CD14-positive monocyte (primary cell): Measurements from ENCODE around the gene TKT. TPM values are rescaled to one million over a fixed set of nuclear protein-coding genes. Genes with fewer than 3 reads are reported as not detected.

Source experiments
- DNase-seq, 3 donors: peaks; one replicate each; pipeline ENCODE4 v3.0.0-alpha.2; 2011 to 2022
- H2AFZ ChIP-seq: 2 replicates; pipeline ENCODE4 v1.6.0; 2012; ENCODE audit warnings: mild to moderate bottlenecking, low read depth, low read length, inconsistent platforms; ENCODE audit not compliant: insufficient read depth, poor library complexity, severe bottlenecking
- H3K27ac ChIP-seq, 2 donors: 1 replicate in 1 of 2; 2 replicates in 1 of 2; pipeline ENCODE4 v1.5.1; 2012 to 2013; ENCODE audit warnings: low read length in 2 of 2, control low read depth in 1 of 2, inconsistent platforms in 1 of 2, low read depth in 1 of 2, mild to moderate bottlenecking in 1 of 2
- H3K27me3 ChIP-seq, 2 donors: one replicate each; pipeline versions ENCODE4 v1.6.0 to v1.6.1; 2011 to 2013; ENCODE audit warnings: low read length in 2 of 2; ENCODE audit not compliant: control insufficient read depth in 2 of 2, insufficient read depth in 2 of 2
- H3K36me3 ChIP-seq, 2 donors: replicated peaks in 1 of 2; 1 replicate in 1 of 2; 2 replicates in 1 of 2; pipeline versions ENCODE4 v1.5.1 to v1.6.1; 2012 to 2013; ENCODE audit warnings: low read length in 2 of 2, control low read depth in 1 of 2, inconsistent platforms in 1 of 2, mild to moderate bottlenecking in 1 of 2; ENCODE audit not compliant: insufficient read depth in 2 of 2, control insufficient read depth in 1 of 2
- H3K4me1 ChIP-seq, 2 donors: 1 replicate in 1 of 2; 2 replicates in 1 of 2; pipeline versions ENCODE4 v1.5.1 to v1.6.1; 2012 to 2013; ENCODE audit warnings: low read length in 2 of 2, control low read depth in 1 of 2, inconsistent platforms in 1 of 2, mild to moderate bottlenecking in 1 of 2, moderate library complexity in 1 of 2; ENCODE audit not compliant: insufficient read depth in 2 of 2, control insufficient read depth in 1 of 2
- H3K4me2 ChIP-seq: replicated peaks from 2 replicates; pipeline ENCODE3; 2012; ENCODE audit warnings: low read length, moderate library complexity, mild to moderate bottlenecking; ENCODE audit not compliant: poor library complexity, severe bottlenecking; ENCODE audit errors: extremely low read depth
- H3K4me3 ChIP-seq, 3 experiments: fragments of 200-600 bp in 1 of 3; sonication (generic) in 1 of 3; replicated peaks in 1 of 3; 1 replicate in 2 of 3; 2 replicates in 1 of 3; pipeline ENCODE4 v1.5.1; 2011 to 2013; ENCODE audit warnings: low read length in 3 of 3, mild to moderate bottlenecking in 3 of 3, control low read depth in 2 of 3, low read depth in 2 of 3, inconsistent platforms in 1 of 3, moderate library complexity in 1 of 3
- H3K79me2 ChIP-seq: 2 replicates; pipeline ENCODE4 v1.6.0; 2012; ENCODE audit warnings: mild to moderate bottlenecking, control low read depth, inconsistent platforms, low read length, moderate library complexity; ENCODE audit not compliant: insufficient read depth
- H3K9ac ChIP-seq: 2 replicates; pipeline ENCODE4 v1.6.0; 2017; ENCODE audit warnings: low read length, mild to moderate bottlenecking; ENCODE audit not compliant: insufficient read depth, poor library complexity, severe bottlenecking
- H3K9me3 ChIP-seq, 2 donors: replicated peaks in 1 of 2; 1 replicate in 1 of 2; 2 replicates in 1 of 2; pipeline versions ENCODE4 v1.5.1 to v1.6.1; 2012 to 2013; ENCODE audit warnings: low read length in 2 of 2, control low read depth in 1 of 2; ENCODE audit not compliant: control insufficient read depth in 1 of 2, insufficient read depth in 1 of 2
- H4K20me1 ChIP-seq: 2 replicates; pipeline ENCODE4 v1.6.0; 2012; ENCODE audit warnings: mild to moderate bottlenecking, low read length, control low read depth, moderate library complexity; ENCODE audit not compliant: insufficient read depth
- H3K27ac Mint-ChIP-seq, 7 donors: one replicate each; pipeline ENCODE4 v1.8.0; 2020; ENCODE audit warnings: mild to moderate bottlenecking in 7 of 7, mixed read lengths in 7 of 7, moderate library complexity in 6 of 7, inconsistent platforms in 2 of 7
- H3K27me3 Mint-ChIP-seq, 3 donors: one replicate each; pipeline ENCODE4 v1.8.0; 2021 to 2022; ENCODE audit warnings: low read depth in 3 of 3, mild to moderate bottlenecking in 3 of 3, mixed read lengths in 3 of 3, moderate library complexity in 3 of 3, inconsistent platforms in 1 of 3
- H3K36me3 Mint-ChIP-seq, 2 donors: one replicate each; pipeline ENCODE4 v1.8.0; 2020; ENCODE audit warnings: mixed read lengths in 2 of 2, inconsistent platforms in 1 of 2, mild to moderate bottlenecking in 1 of 2
- H3K4me1 Mint-ChIP-seq: one replicate; pipeline ENCODE4 v1.8.0; 2020; ENCODE audit warnings: mild to moderate bottlenecking, mixed read lengths
- H3K4me3 Mint-ChIP-seq, 2 donors: one replicate each; pipeline ENCODE4 v1.8.0; 2020; ENCODE audit warnings: mild to moderate bottlenecking in 2 of 2, mixed read lengths in 2 of 2, moderate library complexity in 1 of 2
- H3K9me3 Mint-ChIP-seq, 7 donors: one replicate each; pipeline ENCODE4 v1.8.0; 2020 to 2022; ENCODE audit warnings: mixed read lengths in 7 of 7, mild to moderate bottlenecking in 6 of 7, moderate library complexity in 6 of 7, inconsistent platforms in 2 of 7
- WGBS: methylation state at CpG from one replicate; pipeline ENCODE4 v1.1.5; 2013; ENCODE audit warnings: missing lambda C conversion rate; ENCODE audit not compliant: insufficient coverage; 5-methylcytosine and 5-hydroxymethylcytosine counted together
- intact Hi-C, 2 donors: fragments of 100-400 bp; cut with micrococcal nuclease; formaldehyde crosslinking; loops; one replicate each; pipeline versions ENCODE4 v1.15.0 to v1.15.1; 2023
- polyA plus RNA-seq, 3 donors: library from polyadenylated mRNA; depleted of rRNA in 1 of 3; unstranded in 2 of 3; stranded (reverse) in 1 of 3; fragments of 300-500 nt in 2 of 3; fragments of >200 nt in 1 of 3; fragmentation: Illumina TruSeq in 2 of 3; gene quantifications; 1 replicate in 2 of 3; 2 replicates in 1 of 3; pipeline ENCODE4 v1.2.3, GENCODE V29; 2012 to 2021
- TF ChIP-seq, protein P1 (sequence below): fragments of 200-600 bp; IDR thresholded peaks from one replicate; pipeline ENCODE4 v1.8.0; 2022; ENCODE audit warnings: antibody characterized with exemption, mild to moderate bottlenecking

The TKT gene
- polyA plus RNA-seq, 3 donors = 496 to 582 (median 562) TPM

DNA sequence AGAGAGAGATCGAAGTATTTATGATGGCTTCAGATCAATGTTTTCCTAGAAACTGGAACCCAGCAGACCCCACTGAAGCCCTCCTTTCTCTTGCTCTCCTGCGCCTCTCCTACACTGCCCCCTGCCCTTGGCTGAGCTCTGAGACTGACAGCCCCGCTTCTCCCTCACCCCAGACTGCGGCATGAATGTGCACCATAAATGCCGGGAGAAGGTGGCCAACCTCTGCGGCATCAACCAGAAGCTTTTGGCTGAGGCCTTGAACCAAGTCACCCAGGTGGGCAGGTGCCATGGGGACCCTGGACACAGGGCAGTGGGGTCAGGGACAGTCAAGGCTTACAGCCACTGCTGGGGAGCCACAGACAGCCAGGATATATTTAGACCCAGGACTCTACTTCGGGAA, 71.1 kb downstream of the TKT start:
- intact Hi-C loops = loop anchor here in 1 of 2 donors (5.0 kb wide), 1 partner anchor 52 kb away; the partner anchor contains the start of gene RFT1
- Histone ChIP-seq H4K20me1 (peaks cover 98% of the 10 kb centered on the region), H3K4me3 (no peak overlapping the region), H3K4me2 (no peak overlapping the region), H3K79me2 (peaks cover 91% of the 10 kb centered on the region), H3K27me3 (no peaks in the 10 kb centered on the region), H3K4me1 (peaks cover 17% of the 10 kb centered on the region in 2 donors), H3K36me3 (peaks cover 94 to 100% of the 10 kb centered on the region in 2 donors), H3K27ac (peak overlapping the region in 1 of 2 donors; percentile 4), H3K9ac (no peak overlapping the region), H3K9me3 (no peaks in the 10 kb centered on the region), H2AFZ (no peak overlapping the region)
- Mint-ChIP-seq H3K27ac (peak overlapping the region in 6 of 7 donors; percentile 12 to 79 (median 66)), H3K27me3 (no peaks in the 10 kb centered on the region), H3K36me3 (peaks cover 90 to 98% of the 10 kb centered on the region in 2 donors), H3K4me1 (peaks cover 18% of the 10 kb centered on the region), H3K4me3 (no peak overlapping the region), H3K9me3 (no peaks in the 10 kb centered on the region)
- TF ChIP-seq, protein P1, sequence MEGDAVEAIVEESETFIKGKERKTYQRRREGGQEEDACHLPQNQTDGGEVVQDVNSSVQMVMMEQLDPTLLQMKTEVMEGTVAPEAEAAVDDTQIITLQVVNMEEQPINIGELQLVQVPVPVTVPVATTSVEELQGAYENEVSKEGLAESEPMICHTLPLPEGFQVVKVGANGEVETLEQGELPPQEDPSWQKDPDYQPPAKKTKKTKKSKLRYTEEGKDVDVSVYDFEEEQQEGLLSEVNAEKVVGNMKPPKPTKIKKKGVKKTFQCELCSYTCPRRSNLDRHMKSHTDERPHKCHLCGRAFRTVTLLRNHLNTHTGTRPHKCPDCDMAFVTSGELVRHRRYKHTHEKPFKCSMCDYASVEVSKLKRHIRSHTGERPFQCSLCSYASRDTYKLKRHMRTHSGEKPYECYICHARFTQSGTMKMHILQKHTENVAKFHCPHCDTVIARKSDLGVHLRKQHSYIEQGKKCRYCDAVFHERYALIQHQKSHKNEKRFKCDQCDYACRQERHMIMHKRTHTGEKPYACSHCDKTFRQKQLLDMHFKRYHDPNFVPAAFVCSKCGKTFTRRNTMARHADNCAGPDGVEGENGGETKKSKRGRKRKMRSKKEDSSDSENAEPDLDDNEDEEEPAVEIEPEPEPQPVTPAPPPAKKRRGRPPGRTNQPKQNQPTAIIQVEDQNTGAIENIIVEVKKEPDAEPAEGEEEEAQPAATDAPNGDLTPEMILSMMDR = no peak
- 96% methylated on average over 6 of the region's 7 CpGs for WGBS
- no peak for DNase-seq

DNA sequence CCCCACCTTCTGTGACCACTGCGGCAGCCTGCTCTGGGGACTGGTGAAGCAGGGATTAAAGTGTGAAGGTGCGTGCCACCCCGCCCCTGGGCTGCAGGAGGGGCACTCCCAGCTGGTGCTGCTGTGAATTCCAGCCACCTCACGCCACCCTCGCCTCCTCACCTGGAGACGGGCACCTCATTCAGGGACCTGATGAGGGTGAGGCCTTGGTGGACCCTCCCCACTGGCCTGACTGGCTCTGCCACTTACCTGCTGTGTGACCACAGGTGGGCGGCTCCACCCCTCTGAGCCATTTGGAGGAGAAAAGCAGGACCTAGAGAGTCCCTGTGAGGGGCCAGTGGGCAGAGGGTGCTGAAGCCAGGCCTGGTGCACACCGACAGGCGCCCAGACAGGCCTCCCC, 72.3 kb downstream of the TKT start:
- H3K4me1 Mint-ChIP-seq = peaks cover 30% of the 10 kb centered on the region
- Histone ChIP-seq H3K9ac (no peak overlapping the region), H3K27me3 (no peaks in the 10 kb centered on the region), H3K79me2 (peaks cover 94% of the 10 kb centered on the region), H3K36me3 (peaks cover 94 to 100% of the 10 kb centered on the region in 2 donors), H3K9me3 (no peaks in the 10 kb centered on the region), H2AFZ (no peak overlapping the region), H3K27ac (no peak overlapping the region), H4K20me1 (peaks cover 98% of the 10 kb centered on the region), H3K4me3 (no peak overlapping the region), H3K4me2 (no peak overlapping the region), H3K4me1 (peaks cover 28 to 29% of the 10 kb centered on the region in 2 donors)
- no peaks in the 10 kb centered on the region for H3K9me3 Mint-ChIP-seq
- TF ChIP-seq, protein P1 = no peak
- intact Hi-C loops = loop anchor here in 1 of 2 donors (5.0 kb wide), 1 partner anchor 51 kb away; the partner anchor contains the start of gene RFT1
- peaks cover 90 to 98% of the 10 kb centered on the region in 2 donors for H3K36me3 Mint-ChIP-seq
- H3K4me3 Mint-ChIP-seq = no peak overlapping the region
- DNase-seq = no peak
- peak overlapping the region in 2 of 7 donors; percentile 8 to 76 for H3K27ac Mint-ChIP-seq
- WGBS = 98% methylated on average over 6 of the region's 9 CpGs
- H3K27me3 Mint-ChIP-seq = no peaks in the 10 kb centered on the region
